Stimulated activated CD4-positive, alpha-beta T cell treated with anti-CD3 and anti-CD28 coated beads, TNF-alpha, amount 100 ng/mL, for 4 hours (primary cell): ENCODE results near the gene PPP3CA.
"Not testable (repeated sequence)": the region's sequence is repeated elsewhere in the genome, so short reads cannot be mapped to it uniquely, and the experiment has no call there.

Experiments used
- DNase-seq, 3 experiments: peaks; one replicate each; pipeline ENCODE4 v3.0.0-alpha.2; 2020; ENCODE audit warnings: low read depth in 3 of 3

The PPP3CA gene

GRCh38 chr4:101009471-101009870 lies 337.9 kb downstream of the PPP3CA start:
- DNase-seq, result no peak

GRCh38 chr4:101008503-101008902 lies 338.8 kb downstream of the PPP3CA start:
- DNase-seq, result no peak

GRCh38 chr4:101005659-101006058 lies 341.7 kb downstream of the PPP3CA start:
- no peak for DNase-seq

GRCh38 chr4:101000496-101000895 lies 346.8 kb downstream of the PPP3CA start:
- DNase-seq, result no peak

GRCh38 chr4:100995671-100996070 lies 351.7 kb downstream of the PPP3CA start:
- DNase-seq, result no peak

GRCh38 chr4:100995002-100995401 lies 352.3 kb downstream of the PPP3CA start:
- not testable (repeated sequence) for DNase-seq

GRCh38 chr4:100991332-100992069 lies 355.8 kb downstream of the PPP3CA start:
- not testable (repeated sequence) for DNase-seq

GRCh38 chr4:100989401-100989800 lies 357.9 kb downstream of the PPP3CA start:
- no peak for DNase-seq

GRCh38 chr4:100988876-100989275 lies 358.4 kb downstream of the PPP3CA start:
- no peak for DNase-seq

- DNase-seq, result no peak
These were observed 360.9 kb downstream of the PPP3CA start for GRCh38 chr4:100986360-100986868.

GRCh38 chr4:100985576-100985975 lies 361.8 kb downstream of the PPP3CA start:
- DNase-seq, result no peak

- DNase-seq, result no peak
These were observed 362.4 kb downstream of the PPP3CA start for GRCh38 chr4:100984901-100985300.

GRCh38 chr4:100983426-100983825 lies 363.9 kb downstream of the PPP3CA start:
- DNase-seq, result no peak

GRCh38 chr4:100982345-100982744 lies 365.0 kb downstream of the PPP3CA start:
- DNase-seq, result no peak

- no peak for DNase-seq
These were observed 365.7 kb downstream of the PPP3CA start for GRCh38 chr4:100981447-100982204.

- no peak for DNase-seq
These were observed 367.6 kb downstream of the PPP3CA start for GRCh38 chr4:100979736-100980135.

- no peak for DNase-seq
These were observed 369.5 kb downstream of the PPP3CA start for GRCh38 chr4:100977746-100978397.

- no peak for DNase-seq
These were observed 370.1 kb downstream of the PPP3CA start for GRCh38 chr4:100977274-100977673.
